IPS-NIHi7 (cell line): ENCODE measurements around the gene IFITM5.
A peak's percentile ranks its signal among the peaks of the same experiment; 100 is the strongest.
"Not testable (repeated sequence)": the region's sequence is repeated elsewhere in the genome, so short reads cannot be mapped to it uniquely, and the experiment has no call there.

ENCODE experiments used
- DNase-seq: peaks from one replicate; pipeline ENCODE4 v3.0.0; 2012; ENCODE audit warnings: mixed read lengths; ENCODE audit errors: extremely low spot score

IFITM5 gene

DNA sequence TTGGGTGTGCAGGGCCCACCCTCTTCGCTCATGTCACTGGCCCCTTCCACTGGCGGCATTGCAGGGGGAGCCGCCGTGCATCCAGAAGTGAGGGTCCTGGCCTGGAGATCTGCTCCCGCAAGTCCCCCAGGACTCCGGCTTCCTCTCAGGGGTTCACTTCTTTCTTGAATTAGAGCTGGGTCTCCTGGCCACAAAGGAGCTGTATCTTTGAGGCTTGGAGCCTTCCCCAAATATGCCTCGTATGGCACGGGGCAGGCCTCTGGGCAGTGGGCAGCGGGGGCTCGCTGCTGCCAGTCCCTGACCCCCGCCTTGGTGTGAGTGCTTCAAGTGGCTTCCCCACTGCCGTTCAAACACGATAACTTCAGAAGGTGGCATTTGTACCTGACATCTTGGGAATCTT lies 28.7 kb upstream of the IFITM5 start:
- peak; percentile 2 for DNase-seq

- no peak for DNase-seq
These were observed 28.2 kb upstream of the IFITM5 start for GRCh38 chr11:327581-327923.

DNA sequence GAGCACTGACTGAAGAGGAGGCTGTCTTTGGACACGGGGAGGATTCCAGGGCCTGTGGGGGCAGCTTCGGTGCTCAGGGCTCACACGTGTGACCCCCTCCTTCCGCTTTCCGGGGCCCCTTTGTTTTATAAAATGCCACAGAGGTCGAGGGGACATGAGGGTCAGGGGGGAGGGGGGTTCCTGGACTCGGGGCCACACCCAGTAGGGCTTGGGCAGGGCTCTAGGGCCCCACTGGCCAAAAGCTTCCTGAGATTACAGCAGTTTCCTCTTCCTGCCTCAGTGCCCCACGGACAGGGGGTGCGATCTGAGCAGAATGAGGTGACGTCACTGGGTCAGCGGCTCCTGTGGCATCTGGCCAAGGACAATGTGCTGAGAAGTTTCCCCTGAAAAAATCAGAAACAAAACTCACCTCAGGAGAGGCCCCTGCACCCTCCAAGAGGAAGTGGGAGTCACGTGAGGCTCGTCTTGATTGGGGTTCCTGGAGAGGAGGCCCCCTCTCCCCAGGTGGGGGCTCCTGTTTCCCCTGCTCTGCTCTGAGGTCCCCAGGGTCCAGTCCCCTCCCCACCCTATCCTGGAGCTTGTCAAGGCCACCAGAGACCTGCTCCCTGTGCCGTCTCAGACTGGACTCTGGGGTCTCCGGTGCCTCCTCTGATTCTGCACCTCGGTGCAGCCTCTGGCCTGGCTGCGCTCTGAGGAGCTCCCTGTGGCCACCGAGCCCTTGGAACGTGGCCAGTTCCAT lies 27.7 kb upstream of the IFITM5 start:
- DNase-seq, result peak; percentile 1

DNA sequence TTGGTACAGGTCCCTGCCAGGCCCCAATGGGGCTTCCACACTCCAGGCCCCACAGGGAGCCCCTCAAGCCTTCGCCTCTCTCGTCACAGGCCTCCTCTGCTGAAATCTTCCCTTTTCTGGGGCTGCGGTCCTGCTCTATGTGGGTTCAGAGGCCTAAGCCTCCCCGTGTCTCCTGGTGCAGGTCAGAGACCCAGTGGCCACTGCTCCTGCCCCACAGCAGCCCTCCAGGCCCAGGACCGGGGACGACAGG lies 27.2 kb upstream of the IFITM5 start:
- DNase-seq, result no peak

GRCh38 chr11:325796-326591 lies 26.7 kb upstream of the IFITM5 start:
- DNase-seq, result peak; percentile 5

DNA sequence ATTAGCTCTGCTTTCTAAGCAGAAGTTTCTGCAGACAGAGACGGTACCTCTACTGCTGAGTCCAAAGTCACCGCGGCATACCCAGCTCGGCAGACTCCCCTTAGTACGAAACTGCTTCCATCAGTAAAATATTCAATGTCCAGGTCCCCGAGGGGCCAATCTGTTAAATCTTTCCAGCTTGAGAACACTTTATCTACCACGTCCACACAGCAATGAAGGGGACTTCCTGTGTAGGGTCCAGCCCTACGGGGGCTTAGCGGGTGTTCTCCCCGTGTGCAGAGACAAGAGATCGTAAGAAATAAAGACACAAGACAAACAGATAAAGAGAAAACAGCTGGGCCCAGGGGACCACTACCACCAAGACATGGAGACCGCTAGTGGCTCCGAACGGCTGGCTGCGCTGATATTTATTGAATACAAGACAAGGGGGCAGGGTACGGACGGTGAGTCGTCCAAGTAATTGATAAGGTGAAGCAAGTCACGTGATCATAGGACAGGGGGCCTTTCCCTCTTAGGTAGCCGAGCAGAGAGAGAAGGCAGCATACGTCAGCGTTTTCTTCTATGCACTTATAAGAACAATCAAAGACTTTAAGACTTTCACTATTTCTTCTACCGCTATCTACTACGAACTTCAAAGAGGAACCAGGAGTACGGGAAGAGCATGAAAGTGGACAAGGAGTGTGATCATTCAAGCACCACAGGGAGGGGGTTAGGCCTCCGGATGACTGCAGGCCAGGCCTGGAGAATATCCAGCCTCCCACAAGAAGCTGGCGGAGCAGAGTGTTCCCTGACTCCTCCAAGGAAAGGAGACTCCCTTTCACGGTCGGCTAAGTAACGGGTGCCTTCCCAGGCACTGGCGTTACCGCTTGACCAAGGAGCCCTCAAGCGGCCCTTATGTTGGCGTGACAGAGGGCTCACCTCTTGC lies 25.5 kb upstream of the IFITM5 start:
- DNase-seq, result not testable (repeated sequence)

DNA sequence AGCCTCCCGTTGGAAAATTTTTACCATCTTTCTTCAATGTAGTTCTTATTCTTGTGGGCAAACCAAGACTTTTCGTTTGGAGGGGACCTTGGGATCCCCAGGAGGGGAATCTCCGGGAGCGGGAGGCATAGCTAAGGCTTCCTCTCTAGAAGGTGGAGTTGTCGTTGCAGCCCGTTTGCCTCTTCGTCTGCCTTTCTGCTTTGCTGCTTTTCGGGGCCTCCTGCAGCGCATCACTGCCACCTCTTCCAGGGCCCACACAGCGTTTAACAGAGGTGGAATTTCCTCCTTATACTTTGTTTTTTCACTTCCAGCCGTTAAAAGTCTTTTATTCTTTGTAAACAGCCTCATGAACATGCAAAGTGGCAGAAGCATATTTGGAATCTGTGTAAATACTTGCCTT lies 24.8 kb upstream of the IFITM5 start:
- peak; percentile 7 for DNase-seq

DNA sequence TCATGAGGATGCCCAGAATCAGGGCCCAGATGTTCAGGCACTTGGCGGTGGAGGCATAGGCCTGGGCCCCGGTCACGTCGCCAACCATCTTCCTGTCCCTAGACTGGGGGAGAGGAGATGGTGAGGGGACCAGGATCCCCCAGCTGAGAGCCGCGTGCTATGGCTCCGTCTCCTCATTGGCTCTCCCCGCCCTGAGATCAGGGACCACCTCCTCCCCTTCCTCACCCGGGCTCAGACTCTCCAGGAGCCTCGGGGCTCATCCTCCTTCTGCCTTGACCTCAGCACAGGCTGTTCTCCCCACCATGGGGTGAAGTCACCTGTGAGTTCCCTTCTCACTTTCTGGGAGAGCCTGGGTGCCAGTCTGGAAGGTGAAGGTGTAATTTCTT lies 20.6 kb upstream of the IFITM5 start:
- not testable (repeated sequence) for DNase-seq

DNA sequence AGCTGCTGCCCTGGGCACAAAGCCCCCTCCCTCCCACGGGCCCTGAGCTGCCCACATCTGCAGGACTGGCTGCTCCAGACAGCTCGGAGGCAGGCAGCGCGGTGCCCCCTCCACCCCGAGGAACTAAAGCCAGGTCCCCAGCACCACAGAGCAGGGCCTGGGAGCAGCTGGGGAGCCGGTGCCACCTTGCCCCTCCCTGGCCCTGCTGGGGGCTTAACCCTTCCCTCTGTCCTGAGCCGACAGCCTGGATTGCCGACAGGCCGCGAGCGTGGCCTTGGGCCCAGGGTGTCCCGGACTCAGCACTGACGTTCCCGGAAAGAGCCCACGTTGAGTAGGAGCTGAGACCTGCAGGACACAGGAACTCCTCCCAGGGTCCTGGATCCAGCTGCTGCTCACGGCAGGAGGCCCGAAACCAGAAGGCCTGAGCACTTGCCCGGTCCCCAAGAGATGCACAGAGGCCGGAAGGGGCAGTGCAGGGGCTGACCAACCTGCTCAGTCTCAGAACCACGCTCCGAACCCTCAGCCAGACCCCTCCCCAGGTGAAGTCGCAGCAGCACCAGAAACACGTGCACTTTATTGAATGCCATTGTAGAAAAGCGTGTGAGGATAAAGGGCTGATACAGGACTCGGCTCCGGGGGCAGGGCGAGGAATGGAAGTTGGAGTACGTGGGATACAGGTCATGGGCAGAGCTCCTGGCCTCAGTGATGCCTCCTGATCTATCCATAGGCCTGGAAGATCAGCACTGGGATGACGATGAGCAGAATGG lies 20.0 kb upstream of the IFITM5 start:
- DNase-seq, result not testable (repeated sequence)

DNA sequence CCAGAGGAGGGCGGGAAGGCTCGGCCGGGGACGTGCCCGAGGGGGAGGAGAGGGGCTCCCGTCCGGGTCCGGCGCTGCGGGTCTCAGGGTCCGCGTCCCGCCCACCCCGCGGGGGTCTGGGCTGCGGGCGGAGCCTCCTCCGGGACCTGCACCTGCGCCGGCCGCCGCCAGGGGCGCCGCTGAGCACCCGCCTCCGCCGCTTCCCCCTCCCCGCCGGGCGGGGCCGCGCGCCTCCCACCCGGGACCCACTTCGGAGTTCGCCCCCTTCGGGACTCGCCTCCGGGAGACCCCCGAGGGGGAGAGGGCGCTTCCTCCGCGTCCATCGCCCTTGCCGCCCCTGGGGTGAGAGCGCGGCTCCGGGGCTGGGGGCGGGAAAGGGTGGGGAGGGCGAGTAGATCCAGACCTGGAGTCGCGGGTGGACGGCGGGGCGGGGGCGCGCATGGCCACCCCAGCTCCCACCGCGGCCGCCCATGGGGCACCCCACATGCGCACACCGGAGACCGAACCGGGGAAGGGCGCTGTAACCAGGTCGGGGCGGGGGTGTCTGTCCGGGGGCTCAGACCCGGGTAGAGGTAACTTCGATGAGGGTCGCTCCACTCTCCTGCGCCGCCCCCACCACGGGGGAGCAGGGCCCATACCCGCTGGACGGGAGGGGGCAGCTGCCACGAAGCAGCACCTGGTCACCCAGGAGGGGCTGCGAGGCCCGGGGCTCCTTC lies 19.2 kb upstream of the IFITM5 start:
- DNase-seq, result not testable (repeated sequence)

- DNase-seq, result not testable (repeated sequence)
These were observed 18.5 kb upstream of the IFITM5 start for GRCh38 chr11:317668-318404.

DNA sequence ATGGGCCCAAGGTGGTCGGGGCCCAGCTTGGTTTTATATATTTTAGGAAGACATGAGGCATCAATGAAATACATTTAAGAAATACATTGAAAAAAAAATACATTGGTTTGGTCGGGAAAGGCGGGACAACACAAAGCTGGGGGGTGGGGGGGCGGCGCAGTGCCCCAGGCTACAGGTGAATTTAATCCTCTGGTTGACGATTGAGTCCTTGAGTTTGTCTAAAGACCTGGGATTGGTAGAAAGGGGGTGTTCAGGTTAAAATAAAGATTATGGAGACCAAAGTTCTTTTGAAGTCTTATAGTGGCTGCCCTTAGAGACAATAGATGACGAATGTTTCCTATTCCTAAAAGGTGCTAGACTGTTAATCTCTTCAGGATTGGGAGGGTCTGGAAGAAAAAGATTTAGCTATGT lies 17.6 kb upstream of the IFITM5 start:
- DNase-seq, result no peak

DNA sequence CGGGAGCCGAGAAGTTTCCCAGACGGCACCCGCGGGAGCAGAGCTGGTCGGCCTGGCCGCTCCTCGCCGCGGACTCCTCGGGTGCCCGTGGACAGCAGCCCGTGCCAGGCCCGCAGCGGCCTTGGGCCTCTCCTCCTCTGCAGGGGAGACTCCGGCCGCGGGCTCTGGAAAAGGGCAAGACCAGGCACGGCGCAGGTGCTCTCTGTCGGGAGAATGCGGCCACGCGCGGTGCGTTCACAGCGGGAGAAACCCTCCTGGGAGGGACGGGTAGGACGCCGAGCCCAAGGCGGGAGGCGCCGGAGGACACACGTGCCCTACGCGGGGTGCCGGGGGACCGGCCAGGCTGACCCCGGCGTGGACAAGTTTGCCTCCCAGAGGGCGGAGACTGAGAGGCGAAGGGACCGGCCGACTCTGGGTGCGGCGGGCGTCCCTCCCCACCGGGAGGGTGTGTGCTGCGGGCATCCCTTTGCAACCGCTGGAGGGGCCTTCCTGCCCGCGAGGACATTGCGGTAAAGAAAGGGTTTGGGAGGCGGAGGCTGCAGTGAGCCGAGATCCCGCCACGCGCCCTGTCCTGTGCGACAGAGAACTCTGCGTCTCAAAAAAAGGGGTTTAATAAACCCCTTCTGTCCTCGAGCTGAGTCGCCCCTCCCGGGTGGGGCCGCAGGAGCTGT lies 16.8 kb upstream of the IFITM5 start:
- no peak for DNase-seq

- no peak for DNase-seq
These were observed 16.2 kb upstream of the IFITM5 start for GRCh38 chr11:315516-315994.

GRCh38 chr11:315051-315481 lies 15.7 kb upstream of the IFITM5 start:
- DNase-seq, result no peak

DNA sequence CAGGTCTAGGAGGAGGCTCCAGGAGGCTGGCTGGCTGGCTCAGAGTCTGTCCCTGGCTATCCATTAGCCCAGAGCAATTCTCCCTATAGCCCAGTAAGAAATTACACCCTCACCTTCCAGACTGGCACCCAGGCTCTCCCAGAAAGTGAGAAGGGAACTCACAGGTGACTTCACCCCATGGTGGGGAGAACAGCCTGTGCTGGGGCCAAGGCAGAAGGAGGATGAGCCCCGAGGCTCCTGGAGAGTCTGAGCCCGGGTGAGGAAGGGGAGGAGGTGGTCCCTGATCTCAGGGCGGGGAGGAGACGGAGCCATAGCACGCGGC lies 15.2 kb upstream of the IFITM5 start:
- not testable (repeated sequence) for DNase-seq

- DNase-seq, result peak; percentile 66
These were observed 14.6 kb upstream of the IFITM5 start, which contains the start of gene IFITM1 for GRCh38 chr11:313787-314553. Gene IFITM1 (plus strand): TSS chr11:314040. CDS start chr11:314171, 131 bp downstream.

DNA sequence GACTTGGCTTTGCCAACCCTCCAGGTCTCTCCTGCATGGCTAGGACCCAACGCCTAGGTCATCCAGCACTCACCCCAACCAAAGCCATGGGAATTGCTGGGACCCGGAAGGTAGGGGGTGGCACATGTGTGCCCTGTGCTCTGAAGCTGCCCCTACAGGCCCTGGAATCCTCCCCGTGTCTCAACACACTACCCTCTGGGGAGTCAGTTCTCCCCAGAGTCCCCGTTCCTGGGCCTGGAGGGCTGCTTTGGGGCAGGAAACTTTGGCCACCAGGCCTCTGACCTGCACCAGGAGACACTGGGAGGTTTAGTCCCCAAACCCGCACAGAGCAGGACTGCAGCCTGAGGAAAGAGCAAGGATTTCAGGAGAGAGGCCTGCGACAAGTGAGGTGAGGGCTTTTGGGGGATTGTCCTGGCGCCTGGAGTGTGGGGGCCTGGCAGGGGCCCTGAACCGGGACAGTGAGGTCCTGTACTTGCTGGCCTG lies 14.0 kb upstream of the IFITM5 start:
- no peak for DNase-seq
